Central memory CD8-positive, alpha-beta T cell (primary cell): ENCODE data around the gene CDH23.

Experiments
- ATAC-seq: fragments of 150-1000 bp; cut with Tn5 transposase; replicated peaks from 2 replicates; pipeline ENCODE4 v1.10.0; 2022; ENCODE audit warnings: mild to moderate bottlenecking, moderate FRiP score, moderate number of reproducible peaks; ENCODE audit not compliant: poor library complexity, severe bottlenecking; ENCODE audit errors: extremely low read depth
- DNase-seq, 2 donors: peaks; one replicate each; pipeline ENCODE4 v3.0.0; 2021; ENCODE audit warnings: low spot score in 2 of 2
- H3K27ac Mint-ChIP-seq: one replicate; pipeline ENCODE4 v1.8.0; 2022; ENCODE audit warnings: low read depth, mild to moderate bottlenecking, moderate library complexity, mixed read lengths
- H3K27me3 Mint-ChIP-seq: one replicate; pipeline ENCODE4 v1.8.0; 2022; ENCODE audit warnings: mixed read lengths
- H3K36me3 Mint-ChIP-seq: one replicate; pipeline ENCODE4 v1.8.0; 2022; ENCODE audit warnings: mild to moderate bottlenecking, moderate library complexity, mixed read lengths; ENCODE audit not compliant: insufficient read depth
- H3K4me1 Mint-ChIP-seq: one replicate; pipeline ENCODE4 v1.8.0; 2022; ENCODE audit warnings: mixed read lengths
- H3K4me3 Mint-ChIP-seq: one replicate; pipeline ENCODE4 v1.8.0; 2022; ENCODE audit warnings: mild to moderate bottlenecking, moderate library complexity, mixed read lengths
- H3K9me3 Mint-ChIP-seq: one replicate; pipeline ENCODE4 v1.8.0; 2022; ENCODE audit warnings: mixed read lengths

The CDH23 gene

DNA sequence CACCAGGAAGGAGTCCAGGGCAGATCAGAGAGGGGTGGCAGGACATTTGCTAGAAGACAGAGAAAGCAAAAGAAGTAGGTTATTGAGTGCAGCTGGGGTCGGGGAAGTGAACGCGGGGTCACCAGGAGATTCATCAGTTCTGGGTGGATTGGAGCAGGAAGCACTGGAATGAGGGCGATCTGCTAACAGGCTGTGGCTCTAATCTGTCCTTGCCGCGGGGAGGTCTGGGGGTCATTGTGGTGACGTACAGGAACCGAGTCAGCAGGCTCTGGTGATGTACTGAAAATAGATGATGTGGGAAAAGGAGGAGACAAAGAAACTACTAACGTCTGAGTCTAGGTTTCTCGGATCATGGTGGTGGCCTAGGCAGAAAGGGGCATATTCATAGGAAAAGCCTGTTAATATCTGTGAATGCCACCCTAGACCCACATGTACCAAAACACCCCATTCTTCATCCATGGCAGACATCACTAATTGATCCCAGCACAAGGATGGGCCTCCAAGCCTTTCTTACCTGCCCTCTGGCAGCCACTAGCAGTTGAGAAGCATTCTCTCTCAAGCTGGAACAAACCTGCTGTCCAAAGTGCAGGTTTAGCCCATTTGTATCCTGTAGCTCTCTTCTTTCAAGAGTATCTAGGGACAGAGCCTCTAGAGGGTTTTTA lies 188.3 kb downstream of the CDH23 start:
- Mint-ChIP-seq H3K9me3 (no peaks in the 10 kb centered on the region), H3K27ac (no peak overlapping the region), H3K36me3 (no peaks in the 10 kb centered on the region), H3K4me1 (no peaks in the 10 kb centered on the region), H3K27me3 (peaks cover 28% of the 10 kb centered on the region), H3K4me3 (no peak overlapping the region)
- ATAC-seq = no peak
- DNase-seq = no peak

GRCh38 chr10:71585564-71586290 lies 189.0 kb downstream of the CDH23 start:
- DNase-seq (no peak), ATAC-seq (no peak)
- no peak overlapping the region for H3K27ac Mint-ChIP-seq
- H3K4me3 Mint-ChIP-seq = no peak overlapping the region
- H3K9me3 Mint-ChIP-seq = no peaks in the 10 kb centered on the region
- H3K36me3 Mint-ChIP-seq = no peaks in the 10 kb centered on the region
- H3K4me1 Mint-ChIP-seq = no peaks in the 10 kb centered on the region
- peaks cover 27% of the 10 kb centered on the region for H3K27me3 Mint-ChIP-seq

DNA sequence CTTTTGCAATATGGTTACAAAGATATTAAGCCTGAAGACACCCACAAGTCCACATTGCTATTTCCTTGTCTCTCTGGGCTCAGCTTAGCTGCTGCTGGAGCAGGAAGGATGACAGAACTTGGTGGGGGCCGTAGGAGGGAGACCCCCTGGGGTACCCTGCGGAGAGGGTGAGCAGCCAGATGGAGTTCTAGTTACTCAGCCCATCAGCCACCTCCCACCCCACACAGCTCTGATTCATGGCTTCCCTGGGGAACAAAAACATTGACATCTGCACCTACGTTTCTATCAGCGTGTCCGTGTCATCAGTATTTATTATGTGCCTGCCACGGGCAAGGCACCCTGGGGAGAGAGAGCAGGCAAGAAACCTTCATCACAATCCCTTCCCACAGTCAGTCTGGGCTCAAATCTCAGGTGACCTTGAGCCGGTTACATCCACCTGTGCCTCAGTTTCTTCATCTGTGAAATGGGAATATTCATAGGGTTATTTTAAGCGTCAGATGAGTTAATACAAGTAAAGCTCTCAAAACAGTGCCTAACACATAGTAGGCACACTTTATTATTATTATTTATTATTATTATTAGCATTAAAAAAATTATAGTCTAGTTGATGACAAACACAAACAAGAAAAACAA lies 191.3 kb downstream of the CDH23 start:
- no peak overlapping the region for H3K4me3 Mint-ChIP-seq
- peaks cover 16% of the 10 kb centered on the region for H3K27me3 Mint-ChIP-seq
- no peak for DNase-seq
- H3K36me3 Mint-ChIP-seq = no peaks in the 10 kb centered on the region
- no peaks in the 10 kb centered on the region for H3K4me1 Mint-ChIP-seq
- H3K9me3 Mint-ChIP-seq = no peaks in the 10 kb centered on the region
- ATAC-seq = no peak
- H3K27ac Mint-ChIP-seq = no peak overlapping the region

- Mint-ChIP-seq H3K36me3 (no peaks in the 10 kb centered on the region), H3K4me1 (no peaks in the 10 kb centered on the region), H3K27ac (no peak overlapping the region)
Measured at GRCh38 chr10:71588685-71589084, 192.0 kb downstream of the CDH23 start.

DNA sequence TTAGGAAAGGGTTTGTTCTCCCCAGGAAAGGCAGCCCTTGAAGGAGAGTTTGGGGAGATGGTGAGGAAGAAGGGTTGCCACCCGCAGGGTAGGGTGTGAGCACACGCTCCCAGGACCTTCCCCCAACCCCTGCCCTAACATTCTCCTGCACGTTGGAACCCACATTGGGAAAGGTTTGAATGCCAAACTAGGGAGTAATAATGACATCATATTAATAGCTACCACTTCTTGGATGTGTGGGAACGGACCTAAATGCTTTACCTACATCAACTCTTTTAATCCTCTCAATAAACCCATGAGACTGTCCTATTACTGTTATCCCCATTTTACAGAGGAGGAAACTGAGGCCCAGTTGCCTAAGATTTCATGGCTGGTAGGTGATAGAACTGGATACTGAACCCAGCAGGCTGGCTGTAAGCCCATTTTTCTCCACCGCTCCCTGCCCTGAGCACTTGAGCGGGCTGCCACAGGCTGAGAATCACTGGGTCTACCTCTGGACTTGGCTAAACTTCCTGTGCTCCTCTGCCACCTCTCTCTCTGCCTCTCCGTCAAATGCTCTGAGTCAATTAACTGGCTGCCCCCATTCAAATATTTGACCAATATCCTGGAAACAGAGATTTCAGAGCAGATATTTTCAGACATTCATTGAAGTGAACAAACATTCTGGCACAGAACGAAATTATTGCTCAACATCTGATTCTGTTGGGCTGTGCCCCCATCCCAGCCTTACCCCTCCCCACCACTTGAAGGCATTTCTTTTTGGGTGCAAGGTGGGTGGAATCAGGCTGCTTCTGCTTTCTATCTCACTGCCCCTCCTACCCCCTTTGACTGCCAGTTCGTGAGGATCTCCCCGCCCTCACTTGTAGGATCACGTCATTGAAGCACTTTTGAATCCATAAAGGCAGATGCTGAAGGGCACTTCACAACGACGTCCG lies 193.2 kb downstream of the CDH23 start:
- Mint-ChIP-seq H3K4me3 (no peak overlapping the region), H3K9me3 (no peaks in the 10 kb centered on the region), H3K4me1 (no peaks in the 10 kb centered on the region), H3K36me3 (no peaks in the 10 kb centered on the region), H3K27me3 (peaks cover 14% of the 10 kb centered on the region), H3K27ac (no peak overlapping the region)
- ATAC-seq = no peak
- DNase-seq = no peak

More at GRCh38 chr10:71588685-71589084, 192.0 kb downstream of the CDH23 start:
- H3K4me3 Mint-ChIP-seq = no peak overlapping the region
- H3K27me3 Mint-ChIP-seq = peaks cover 14% of the 10 kb centered on the region
- H3K9me3 Mint-ChIP-seq = no peaks in the 10 kb centered on the region
- DNase-seq (no peak), ATAC-seq (no peak)

DNA sequence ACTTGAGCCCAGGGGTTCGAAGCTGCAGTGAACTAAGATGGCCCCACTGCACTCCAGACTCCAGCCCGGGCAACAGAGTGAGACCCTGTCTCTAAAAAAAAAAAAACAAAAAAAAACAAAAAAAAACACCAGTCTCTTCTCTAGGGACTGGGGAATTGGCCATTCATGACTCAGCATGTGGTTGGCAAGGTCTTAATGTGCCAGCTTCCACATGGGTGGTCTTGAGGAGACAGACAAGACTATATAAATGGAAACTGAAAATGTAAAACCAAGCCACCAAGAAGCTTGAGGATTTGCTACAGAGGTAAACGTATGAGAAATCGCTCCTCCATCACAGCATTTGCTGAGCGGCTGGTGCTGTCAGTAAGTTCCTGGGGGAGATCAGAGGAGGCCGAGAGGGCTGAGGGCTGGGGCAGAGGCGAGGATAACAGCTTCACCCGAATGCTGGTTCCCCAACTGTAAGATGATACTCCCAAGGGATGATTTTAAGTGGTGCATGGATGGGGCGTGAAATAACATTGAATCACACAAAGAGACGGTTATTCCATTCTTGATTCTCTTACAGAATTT lies 194.1 kb downstream of the CDH23 start:
- H3K27ac Mint-ChIP-seq = no peak overlapping the region
- H3K4me3 Mint-ChIP-seq = no peak overlapping the region
- peaks cover 14% of the 10 kb centered on the region for H3K27me3 Mint-ChIP-seq
- DNase-seq (no peak), ATAC-seq (no peak)
- no peaks in the 10 kb centered on the region for H3K4me1 Mint-ChIP-seq
- no peaks in the 10 kb centered on the region for H3K36me3 Mint-ChIP-seq
- no peaks in the 10 kb centered on the region for H3K9me3 Mint-ChIP-seq

DNA sequence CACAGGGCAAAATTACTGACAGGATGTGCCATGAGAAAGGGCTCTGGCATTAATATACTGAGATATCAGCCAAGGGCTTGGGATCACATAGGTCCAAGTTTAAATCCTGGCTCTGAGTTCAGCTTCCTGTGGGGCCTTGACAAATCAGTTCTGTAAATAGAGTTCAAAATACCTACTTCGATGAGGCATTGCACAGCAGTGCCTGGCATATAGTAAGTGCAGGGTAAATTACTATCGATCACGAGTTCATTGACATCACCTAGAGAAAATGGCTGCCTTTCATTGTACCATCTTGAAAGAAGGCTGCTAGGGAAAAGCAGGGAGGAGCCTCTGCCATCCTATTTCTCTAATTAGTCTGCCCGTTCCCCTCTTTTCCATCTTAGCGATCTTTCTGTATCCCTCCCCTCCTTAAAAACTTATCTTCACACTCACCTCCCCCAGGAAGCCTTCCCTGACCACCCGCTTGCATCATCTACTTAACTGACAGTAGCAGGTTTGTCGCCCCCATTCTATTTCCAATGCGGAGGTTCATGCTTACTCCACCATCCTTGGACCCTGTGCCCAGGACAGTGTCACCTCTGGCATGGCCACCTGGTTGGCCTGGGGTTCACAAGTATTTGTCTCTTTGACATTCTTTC lies 198.3 kb downstream of the CDH23 start:
- Mint-ChIP-seq H3K9me3 (no peaks in the 10 kb centered on the region), H3K4me3 (no peak overlapping the region), H3K27me3 (no peaks in the 10 kb centered on the region), H3K36me3 (peaks cover 2% of the 10 kb centered on the region), H3K27ac (no peak overlapping the region), H3K4me1 (no peaks in the 10 kb centered on the region)
- ATAC-seq (no peak), DNase-seq (no peak)

DNA sequence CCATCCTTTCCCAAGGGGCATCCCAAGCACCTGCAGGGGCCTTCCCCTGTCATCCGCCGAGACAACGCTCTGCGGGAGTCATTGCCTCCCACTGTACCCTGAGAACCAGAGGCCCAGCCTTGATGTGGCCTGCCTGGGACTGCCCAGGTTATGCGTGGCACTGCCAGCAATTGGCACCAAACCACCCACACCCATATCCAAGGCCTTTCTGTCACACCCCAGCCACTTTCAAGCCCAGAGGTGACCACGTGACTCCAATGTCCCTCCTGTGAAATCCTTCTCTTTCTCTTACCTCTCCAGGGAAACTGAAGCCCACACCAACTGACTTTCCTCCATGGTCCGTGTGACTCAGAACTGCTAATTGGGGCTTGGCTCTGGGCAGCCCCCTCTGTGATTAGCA lies 198.9 kb downstream of the CDH23 start:
- Mint-ChIP-seq H3K9me3 (no peaks in the 10 kb centered on the region), H3K4me1 (no peaks in the 10 kb centered on the region), H3K36me3 (peaks cover 2% of the 10 kb centered on the region), H3K27me3 (no peaks in the 10 kb centered on the region), H3K27ac (no peak overlapping the region), H3K4me3 (no peak overlapping the region)
- DNase-seq (no peak), ATAC-seq (no peak)

GRCh38 chr10:71596127-71596526 lies 199.4 kb downstream of the CDH23 start:
- ATAC-seq (no peak), DNase-seq (no peak)
- no peaks in the 10 kb centered on the region for H3K4me1 Mint-ChIP-seq
- no peaks in the 10 kb centered on the region for H3K27me3 Mint-ChIP-seq
- no peak overlapping the region for H3K27ac Mint-ChIP-seq
- H3K36me3 Mint-ChIP-seq = peaks cover 2% of the 10 kb centered on the region
- H3K9me3 Mint-ChIP-seq = no peaks in the 10 kb centered on the region
- no peak overlapping the region for H3K4me3 Mint-ChIP-seq

GRCh38 chr10:71596759-71597158 lies 200.0 kb downstream of the CDH23 start:
- ATAC-seq (no peak), DNase-seq (no peak)
- Mint-ChIP-seq H3K4me1 (no peaks in the 10 kb centered on the region), H3K27ac (no peak overlapping the region), H3K9me3 (no peaks in the 10 kb centered on the region), H3K36me3 (peaks cover 2% of the 10 kb centered on the region), H3K4me3 (no peak overlapping the region), H3K27me3 (no peaks in the 10 kb centered on the region)

DNA sequence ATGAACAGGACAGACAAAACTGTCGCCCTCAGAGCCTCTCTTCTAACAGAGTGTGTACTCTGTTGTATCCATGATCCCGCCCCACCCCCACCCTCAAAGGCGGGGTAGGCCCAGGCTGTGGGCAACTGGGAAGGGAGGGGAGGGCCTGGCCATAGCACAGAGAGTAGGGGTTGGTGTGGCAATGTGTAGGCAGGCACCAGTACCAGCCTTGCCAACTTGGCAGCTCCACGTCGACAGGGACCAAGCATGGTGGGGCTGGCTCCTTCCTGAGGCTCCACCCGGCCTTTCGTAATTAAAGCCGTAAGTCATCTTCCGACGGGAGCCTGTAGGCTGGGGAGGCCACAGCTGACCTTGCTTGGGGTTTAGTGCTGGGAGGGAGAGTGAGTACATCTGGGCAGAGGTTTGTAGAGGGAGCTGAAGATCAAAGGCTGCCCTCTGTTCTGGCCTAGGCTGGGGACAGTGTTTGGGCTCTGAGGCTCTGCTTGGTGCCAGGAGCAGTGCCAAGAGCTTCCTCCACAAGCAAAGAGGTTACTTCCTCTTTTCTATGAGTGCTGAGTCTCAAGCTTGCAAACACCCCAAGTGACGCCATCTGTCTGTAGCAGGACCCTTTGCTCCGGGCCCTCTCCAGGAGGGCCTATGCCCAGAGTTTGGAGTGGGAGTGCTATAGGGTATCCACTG lies 201.2 kb downstream of the CDH23 start:
- Mint-ChIP-seq H3K36me3 (peaks cover 2% of the 10 kb centered on the region), H3K4me3 (no peak overlapping the region), H3K27me3 (no peaks in the 10 kb centered on the region), H3K27ac (no peak overlapping the region), H3K9me3 (no peaks in the 10 kb centered on the region), H3K4me1 (no peaks in the 10 kb centered on the region)
- DNase-seq = no peak
- ATAC-seq = no peak
